Measurements from ENCODE around the gene PDE4D.
"Not testable (repeated sequence)": the region's sequence is repeated elsewhere in the genome, so short reads cannot be mapped to it uniquely, and the experiment has no call there.

Gene PDE4D

DNA sequence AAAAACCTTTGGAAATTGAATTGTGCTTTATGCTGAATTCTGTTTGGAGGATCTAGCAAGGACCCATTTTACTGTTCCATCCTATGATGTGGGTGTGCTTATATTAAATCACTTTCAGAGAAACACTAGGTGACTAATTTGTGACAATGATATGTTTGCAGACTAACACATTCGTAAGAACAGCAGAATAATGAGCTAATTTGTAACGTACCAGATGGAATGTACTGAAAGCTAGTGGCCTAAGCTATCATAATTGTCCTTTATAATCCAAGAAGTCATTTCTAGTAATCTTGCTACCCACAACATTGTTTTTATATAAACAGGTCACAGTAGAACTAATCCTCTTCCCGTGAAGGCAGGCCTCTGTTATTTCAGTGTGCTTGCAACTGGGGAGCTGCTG, 292.5 kb downstream of the PDE4D start:
- DNase-seq, result no peak

DNA sequence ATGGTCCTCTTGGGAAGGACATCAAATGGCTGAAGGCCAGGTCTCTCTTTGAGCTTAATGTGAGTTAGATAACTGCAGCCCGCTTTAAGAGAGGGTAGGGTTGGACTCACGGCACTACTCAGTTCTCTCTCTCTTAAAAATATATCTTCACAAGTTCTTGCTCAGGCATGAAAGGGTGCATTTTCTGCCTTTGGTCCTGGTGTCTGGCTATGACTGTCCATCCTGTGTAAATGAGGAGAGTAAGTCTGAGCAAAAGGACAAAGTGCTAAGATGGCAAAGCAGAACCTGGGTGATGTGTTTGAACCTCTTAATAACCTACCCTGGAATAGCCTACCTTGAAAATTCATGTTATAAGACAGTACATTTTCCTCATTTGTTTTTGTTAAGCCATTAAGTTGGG, 293.4 kb downstream of the PDE4D start:
- no peak for DNase-seq

DNA sequence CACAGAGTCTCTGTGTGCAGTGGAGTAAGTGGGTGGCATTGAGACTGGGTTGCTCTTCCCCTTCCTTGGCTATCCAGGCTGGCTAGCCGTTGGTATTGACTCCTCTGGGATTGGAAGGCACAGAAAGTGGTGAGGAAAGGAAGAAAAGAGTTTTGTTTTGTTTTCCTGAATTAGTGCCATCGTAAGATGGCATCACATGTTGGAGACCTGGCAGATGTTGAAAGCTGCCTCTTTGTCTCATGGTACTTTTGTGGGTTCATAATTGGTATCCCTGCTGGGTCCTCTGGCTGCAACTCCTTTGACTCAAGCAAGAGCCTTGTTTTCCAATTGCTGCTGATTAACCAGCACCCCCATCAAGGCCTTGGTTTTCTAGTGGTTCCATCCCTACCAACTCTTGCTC, 293.8 kb downstream of the PDE4D start:
- DNase-seq, result no peak

DNA sequence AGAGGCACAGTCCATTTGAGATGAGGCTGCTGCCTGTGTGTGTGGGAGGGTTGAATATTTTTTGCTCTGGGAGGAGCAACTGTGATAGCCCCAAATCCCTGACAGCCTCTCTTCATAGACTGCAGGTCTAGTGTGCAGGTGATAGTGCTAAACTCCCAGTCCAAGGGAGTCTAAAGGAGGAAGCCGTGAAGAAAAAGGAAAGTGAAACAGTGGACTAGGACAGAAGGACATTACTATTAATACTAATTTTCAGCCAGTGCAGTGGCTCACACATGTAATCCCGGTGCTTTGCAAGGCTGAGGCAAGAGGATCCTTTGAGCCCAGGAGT, 295.0 kb downstream of the PDE4D start:
- DNase-seq, result no peak

DNA sequence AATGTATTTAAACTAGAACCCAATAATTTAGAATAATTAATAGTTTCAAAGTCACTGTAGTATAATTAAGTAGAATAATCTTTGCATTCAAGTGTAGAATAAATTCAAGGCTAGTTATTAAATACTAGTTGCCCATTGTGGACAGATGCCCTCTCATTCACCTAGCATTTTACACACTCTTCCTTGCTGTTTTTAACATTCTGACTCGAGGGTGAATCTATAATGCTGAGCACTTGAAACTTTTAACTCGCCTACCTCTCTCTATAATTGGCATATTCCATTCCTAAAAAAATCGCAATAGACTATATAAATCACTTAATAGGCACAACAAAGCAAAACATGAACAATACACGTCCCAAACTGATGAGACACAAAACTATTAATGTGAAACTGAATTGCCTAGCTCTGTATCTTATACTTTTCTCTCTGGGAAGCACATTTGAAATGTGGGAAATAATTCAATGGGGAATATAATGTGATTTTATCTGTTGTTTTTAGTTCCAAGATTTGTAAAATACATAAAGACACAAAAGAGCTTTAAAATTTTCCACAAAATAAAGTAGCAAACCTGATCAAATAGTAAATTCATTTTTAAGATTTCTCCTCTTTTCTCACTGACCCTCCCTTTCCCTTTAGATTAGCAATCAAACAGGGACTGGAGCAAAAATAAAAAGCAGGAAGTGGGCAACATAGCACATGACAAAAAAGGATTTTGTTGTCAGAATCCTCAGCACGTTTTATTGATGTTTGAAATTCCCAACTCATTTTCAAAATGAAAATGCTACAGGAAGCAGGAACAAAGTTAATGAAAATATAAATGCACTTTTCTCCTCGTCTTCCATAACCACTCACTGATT, 295.6 kb downstream of the PDE4D start:
- DNase-seq, result no peak

DNA sequence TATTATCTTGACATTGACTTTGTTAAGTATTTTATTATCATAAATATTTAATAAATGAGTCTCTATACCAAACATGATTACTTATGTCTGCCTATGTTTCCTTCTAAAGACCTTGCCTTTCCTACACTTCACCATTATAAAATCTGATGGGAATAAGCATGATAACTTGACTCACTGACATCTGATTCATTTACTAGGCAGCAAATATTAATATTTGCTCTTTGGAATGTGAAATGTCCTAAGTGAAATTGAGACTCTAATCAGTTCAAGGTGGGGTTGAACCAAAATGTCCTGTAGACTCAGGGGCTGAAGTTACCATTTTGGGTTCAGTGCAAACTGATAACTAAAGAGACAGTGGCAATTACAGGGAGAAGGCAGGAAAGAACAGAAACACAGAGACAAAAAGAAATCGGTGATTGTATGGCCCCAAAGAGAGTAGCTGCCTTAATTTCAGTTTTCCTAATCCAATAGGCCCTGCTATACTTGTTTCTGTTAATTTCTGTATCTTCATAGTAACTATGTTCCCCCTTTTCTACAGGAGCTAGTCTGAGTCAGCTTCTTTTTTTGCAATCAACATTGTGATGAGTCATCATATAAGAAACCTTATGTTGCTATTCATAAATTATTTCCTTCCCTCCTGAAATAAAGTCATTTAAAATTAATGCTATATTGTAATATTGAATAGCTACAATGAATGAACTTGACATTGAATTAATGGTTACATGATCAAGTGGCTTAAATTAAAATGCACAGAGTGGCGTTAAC, 296.8 kb downstream of the PDE4D start:
- peak; percentile 76 for DNase-seq

DNA sequence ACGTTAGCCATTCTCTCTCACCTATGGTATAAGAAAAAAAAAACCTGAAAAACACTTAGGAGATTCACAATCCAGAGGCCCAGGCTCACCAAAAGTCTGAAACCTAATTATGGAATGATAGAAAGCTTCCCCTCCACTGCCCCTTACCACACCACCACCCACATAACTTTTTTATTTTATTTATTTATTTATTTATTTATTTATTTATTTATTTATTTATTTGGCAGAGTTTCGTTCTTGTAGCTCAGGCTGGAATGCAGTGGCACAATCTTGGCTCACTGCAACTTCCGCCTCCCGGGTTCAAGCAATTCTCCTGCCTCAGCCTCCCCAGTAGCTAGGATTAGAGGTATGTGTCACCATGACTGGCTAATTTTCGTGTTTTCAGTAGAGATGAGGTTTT, 299.4 kb downstream of the PDE4D start:
- DNase-seq, result not testable (repeated sequence)

DNA sequence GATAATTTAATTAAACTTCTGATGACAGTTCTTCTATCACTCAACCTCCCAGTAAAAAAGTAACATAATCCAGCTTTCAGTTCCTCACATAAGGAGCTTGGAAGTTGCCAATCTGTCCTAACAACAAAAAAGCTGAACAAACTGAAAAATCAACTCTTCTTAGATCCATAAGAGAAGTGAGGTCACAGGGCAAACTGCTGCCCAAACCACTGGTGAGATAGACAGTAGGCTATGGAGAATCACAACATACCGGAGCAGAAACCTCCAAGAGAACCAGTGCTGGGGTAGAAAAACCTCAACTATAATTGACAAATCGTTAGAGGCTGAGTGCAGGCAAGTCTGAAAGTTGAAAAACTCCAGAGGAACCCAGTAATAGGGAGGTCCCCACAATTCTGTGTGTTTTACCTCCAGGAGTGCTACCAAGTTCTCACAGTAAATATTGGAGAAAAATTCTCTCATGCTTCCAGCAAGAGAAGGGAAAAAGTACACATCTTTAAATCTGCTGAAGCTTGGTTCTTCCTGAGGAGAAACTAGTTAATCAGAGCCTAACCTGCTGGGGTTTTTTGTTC, 300.0 kb downstream of the PDE4D start:
- DNase-seq, result no peak

DNA sequence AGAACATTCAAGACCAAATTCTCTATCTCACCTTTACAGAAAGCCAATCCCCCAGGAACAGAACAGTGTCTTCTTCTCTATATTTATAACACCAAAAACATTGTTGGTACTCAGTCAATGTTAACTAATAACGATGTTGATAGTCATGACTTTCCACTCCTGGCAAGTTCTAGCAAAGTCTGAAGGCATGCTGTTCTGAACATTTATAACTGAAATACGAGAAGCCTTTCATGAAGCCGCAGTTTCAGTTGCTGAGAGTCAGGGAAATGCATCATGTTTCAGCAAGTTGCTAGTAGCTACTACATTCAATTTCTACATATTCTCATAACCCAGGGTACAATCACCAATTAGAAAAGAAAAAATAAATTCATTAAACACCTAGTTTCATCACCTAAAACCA, 301.4 kb downstream of the PDE4D start:
- peak; percentile 68 for DNase-seq

DNA sequence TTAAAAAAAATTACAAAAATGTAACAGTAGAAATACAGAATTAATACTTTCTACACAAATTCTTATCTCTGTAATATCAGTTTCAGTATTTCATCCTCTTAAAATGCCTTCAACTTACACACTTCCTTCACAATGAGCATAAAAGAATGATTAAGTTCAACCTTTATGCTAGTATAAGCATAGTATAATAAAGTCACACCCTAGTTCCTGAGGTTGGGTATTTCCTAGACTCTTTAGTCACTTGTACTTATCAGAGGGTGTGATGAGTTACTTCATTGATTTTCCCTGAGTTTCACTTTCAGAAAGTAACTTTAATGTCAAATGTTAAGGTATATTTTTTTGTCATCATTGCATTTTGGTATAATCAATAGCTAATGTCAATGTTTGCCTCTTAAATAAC, 302.4 kb downstream of the PDE4D start:
- DNase-seq, result no peak

DNA sequence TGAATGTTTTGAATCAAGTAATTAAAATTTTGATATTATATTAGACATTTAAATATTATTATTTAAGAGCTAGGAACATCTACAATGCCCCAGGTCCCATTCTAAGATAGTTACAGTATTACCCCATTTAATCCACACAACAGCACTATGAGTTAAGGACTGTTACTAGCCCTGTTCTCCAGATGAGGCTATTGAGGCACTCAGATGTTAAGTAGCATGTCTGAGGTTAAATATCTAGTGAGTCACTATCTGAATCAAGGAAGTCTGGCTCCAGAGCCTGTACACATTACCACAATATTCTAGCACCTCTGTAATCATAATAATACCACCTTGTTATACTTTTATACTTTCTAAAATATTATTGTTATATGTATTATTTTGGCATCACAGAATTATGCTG, 304.6 kb downstream of the PDE4D start:
- peak; percentile 65 for DNase-seq

DNA sequence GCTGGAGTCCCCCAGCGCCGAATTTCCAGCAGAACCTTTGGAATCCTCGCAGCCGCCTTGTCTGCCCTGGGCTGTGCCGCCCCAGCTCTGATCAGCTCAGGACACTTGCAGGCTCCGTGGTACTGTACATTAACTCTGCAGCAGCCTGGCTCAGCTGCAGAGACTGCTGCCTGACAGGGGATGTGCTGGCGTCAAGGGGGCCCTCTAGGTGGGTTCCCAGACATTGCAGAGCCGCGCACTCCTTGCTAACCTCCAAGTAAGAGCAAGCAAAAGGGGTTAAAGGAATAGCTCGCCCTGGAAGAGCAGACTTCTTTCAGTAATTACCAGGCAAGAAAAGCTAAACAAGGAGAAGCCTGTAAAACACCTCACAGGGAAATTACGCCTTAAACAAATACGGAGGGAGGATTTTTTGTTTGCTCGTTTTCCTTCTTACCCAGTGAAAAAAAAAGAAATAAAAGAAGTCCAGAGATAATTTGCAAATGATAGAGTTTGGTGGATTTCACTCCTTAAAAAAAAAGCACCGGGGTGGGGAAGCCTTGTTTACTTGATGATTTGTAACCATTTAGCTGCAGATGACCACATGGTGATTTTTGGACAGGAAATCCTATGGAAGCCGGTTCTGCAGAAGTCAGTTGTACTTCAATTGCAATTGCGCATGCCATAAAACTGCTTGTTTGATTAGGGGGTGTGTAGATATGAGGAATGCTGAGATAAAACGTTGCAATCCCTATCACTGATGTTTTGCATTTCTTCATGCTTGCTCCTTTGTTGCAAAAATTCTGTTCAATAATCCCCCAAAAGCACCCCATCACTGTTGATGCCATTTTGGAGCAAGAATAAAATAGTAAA, 305.8 kb downstream of the PDE4D start:
- DNase-seq, result peak; percentile 85

DNA sequence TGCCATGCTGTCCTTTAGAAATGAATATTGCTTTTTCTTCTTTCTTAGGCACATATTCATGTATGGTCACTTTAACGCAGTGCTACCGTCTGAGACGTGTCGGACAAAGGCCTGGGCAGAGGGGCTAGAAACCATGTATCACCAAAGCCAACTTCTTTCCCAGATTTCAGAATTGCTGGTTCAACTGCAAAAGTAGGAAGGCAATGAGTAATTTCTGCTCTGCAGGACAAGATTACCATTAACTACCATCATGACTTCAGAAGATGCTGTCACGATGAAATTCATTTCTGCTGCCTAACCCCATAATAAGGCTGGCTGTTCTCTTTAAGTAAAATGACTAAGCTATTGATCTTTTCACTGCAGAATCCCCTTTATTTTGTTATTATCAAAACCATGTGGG, 306.7 kb downstream of the PDE4D start:
- peak; percentile 26 for DNase-seq

DNA sequence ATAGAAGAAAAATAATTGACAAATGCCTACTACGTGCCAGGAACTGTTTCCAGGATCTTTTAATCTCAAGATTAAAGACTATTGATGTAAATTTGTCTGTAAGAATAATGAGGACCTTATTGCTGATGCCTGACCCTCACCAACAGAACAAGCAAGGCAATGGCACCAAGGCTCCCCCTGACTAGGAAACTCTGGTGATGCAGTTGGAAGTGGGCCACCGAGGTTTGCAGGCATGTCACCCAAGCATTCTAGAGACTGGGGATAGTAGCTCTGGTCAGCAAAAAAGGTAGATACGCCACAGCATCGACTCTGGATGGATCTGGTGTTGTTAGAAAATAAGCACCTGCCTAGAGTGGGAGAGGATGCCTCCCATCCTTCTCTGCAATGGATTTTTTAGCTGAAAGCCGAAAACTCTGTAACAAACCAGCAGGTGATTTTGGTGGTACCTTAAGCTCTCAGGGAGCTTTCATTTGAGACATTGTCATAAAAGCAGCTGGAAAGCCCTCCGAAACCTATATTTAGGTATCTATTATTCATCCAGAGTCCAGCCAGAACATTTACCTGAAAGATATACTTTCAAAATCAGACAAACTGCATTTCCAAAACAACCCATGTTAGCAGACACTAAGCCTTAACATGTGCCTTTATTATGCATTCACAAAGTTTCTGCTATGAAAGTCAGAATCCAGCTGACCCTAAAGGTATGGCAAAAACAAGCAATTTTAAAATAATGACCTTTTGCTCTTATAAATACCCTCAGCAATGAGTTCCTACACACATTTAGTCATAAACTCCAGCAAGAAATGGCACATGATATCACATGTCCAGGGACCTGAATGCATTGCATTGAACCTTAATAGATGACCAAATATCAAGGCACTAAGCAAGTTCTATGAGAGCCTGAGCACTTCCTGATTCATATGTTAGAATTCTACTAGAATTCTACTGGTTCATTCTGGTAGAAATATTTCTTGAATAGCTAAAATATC, 308.4 kb downstream of the PDE4D start:
- no peak for DNase-seq

DNA sequence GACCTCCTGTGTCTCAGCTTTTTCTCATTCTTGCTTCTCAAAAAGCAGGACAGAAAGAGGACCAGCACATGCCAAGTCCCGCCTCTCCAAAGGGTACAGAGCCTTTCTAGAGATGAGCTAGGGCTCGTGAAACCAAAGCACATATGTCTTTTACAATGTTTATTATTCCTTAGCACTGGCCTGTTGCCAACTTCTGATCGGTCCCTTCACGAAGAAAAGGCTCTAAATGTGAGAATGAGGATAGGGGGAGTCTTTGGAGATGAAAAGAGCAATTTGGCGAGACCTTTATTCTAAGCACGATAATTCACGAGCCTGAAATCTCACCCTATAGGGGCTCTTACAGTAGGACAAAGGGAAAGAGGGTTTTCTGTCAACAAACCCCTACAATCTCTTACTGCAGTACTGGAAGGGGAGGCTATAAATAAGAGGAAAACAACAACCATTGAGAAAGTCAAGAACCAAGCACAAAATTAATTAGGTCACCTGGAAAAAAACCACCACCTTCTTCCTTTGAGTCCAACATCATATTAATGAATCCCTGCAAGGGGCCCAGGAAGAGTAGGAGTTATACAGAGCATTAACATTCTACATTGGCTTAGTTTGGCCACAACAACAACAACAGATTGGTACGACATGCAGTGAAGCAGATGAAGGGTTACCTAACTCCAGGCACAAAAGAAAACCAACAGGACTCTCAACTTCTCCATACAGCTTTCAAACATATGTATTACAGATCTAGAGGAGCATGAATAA, 309.5 kb downstream of the PDE4D start:
- no peak for DNase-seq

DNA sequence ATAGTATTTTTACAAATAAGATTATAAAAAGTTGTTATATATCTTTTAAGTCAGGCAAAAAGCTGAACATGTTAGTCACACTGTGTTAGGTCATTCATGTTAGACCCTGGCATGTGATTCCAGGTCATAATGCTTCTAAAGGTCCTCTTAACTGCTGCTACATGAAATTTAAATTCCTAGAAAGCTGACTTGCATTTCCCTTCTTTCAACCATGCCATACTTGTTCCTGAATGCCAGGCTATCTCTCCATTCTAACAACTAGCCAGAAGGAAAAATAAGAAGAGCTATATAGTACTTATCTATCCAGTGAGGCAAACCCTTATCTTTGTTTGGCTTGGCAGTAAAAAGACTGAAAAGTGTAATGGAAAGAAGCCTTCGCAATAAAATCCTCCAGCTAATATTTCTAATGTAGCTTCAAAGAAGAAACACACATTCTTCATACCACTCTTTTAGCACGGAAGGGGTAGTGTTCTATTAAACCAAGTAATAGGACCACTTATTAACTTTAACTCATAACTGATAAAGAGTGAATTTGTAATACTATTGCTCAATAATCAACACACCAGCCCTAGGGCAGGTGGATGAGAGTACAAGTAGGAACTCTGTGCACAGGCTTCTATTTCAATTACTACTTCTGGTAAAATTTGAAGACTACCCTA, 310.2 kb downstream of the PDE4D start:
- DNase-seq, result no peak

DNA sequence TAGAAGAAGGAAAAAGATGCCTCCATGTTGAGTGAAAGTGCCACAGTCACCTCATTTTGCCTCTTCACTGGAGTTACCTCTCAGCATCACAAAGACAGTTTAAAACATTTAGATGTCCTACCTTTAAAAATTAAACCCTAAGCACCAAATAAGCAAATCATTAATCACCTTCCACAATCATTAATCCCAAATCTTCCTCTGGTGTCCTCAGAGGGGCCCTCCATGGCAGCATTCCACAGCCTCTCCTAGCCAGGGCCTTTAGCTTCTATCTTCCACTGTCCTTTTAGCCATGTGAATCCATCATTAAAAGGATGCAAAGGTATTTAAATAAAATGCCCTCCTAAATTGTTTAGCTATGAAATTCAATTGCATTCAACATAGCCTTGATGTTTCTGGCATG, 310.8 kb downstream of the PDE4D start:
- DNase-seq, result no peak

DNA sequence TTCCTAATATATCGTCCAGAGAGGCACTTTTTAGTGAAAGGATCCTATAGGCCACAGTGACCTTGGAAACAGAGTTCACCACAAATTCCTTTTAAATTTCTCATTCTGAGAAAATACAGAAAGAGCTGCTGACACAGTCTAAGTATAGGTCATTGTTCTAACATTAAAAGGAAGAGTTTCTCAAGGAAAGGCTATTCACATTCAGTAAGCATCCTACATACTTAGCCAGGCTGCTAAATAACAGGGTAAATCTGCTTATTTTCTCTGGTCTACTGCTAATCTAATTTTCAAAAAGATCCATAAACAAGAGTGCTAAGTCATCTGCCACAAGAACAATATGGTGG, 313.7 kb downstream of the PDE4D start:
- no peak for DNase-seq

DNA sequence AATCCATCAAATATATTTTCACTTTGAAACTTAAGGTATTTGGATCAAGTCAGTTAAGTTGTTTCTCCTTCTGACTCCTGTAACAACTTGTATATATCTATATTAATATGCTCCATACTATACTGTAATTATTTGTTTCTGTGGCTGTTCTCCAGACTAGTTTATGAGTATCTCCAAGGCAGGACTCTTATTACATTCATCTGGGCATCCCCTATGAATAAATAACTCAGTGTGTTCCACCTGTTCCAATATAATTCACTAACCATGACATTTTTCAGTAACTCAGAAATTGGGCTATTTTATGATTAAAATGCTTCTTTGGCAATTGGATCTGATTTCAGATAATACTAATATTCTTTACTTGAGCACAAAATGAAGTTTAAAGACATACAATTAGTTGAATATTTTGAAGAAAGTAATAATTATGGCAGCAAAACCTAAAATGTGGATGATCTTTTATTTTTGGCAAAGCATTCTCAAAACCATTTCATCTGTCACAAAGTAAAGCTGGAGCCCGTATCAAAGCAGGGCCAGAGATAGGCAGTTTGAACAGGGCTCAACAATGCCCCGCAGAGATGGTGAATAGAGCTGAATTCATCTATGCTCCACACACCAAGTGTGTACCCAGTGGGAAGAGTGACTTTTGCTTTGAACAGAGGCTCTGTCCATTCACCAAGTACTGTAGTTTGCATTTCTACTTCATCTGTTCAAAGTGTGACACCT, 314.3 kb downstream of the PDE4D start:
- DNase-seq, result no peak

DNA sequence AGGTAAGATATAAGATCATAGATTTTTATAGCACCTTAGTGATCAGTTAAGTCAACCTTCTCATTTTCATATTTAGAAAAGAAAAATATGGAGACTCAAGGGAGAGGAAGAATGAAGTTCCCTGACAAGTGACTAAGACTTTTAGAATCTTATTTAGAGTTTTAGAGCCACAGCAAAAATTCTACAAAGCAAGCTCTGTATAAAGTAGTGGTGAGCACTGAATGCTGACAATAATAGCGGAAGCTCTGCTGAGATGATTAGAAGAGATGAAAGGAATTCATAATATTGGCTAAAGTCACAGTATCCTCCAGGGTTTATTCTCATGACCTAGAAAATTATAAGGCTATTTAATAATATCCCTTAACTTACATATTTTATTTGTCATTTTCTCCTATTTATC, 316.0 kb downstream of the PDE4D start:
- DNase-seq, result no peak
